GM18868 (cell line): Measurements from ENCODE around the gene DNAJC1.

Experiments
- ATAC-seq: cut with Tn5 transposase; IDR thresholded peaks from one replicate; pipeline ENCODE4 v1.9.1; 2021; ENCODE audit warnings: mild to moderate bottlenecking, moderate library complexity; ENCODE audit not compliant: unreplicated experiment

The DNAJC1 gene

DNA sequence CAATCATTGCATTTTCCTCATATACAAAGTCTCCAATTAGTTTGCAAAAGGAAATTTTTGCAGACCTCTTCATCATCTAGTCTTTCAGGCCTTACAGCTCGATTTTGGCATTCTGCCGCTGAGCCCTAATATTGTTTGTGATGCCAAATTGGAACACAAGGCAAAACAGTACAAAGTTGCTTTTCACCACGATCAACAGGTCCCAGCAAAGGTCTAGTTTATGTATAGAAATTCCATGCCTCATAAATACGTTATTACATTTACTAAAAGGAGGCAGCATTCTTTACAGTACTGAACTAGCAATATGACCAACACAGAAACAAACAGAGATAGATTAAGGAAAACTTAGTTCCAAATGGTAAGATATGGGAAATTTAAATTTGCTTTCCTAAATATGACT, 7.0 kb upstream of the DNAJC1 start:
- no peak for ATAC-seq

DNA sequence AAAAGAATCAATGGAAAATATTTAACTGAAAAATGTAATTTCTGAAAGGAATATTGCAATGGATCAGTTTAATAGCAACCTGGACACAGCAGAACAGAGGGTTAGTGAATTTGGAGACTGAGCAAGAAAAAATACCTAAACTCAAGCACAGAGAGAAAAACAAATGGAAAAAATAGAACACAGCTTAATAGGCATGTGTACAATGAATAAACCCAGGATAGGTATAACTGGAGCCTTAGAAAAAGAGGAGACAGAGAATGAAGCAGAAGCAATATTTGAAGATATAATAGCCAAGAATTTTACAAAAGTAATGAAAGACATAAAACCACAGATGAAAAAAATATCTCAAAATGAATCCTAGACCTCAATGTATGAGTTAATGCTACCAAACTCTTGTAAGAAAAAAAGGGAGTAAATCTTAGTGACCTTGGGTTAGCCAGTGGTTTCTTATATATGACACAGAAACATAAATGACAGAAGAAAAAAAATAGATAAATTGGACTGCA, 2.9 kb upstream of the DNAJC1 start:
- ATAC-seq: no peak

DNA sequence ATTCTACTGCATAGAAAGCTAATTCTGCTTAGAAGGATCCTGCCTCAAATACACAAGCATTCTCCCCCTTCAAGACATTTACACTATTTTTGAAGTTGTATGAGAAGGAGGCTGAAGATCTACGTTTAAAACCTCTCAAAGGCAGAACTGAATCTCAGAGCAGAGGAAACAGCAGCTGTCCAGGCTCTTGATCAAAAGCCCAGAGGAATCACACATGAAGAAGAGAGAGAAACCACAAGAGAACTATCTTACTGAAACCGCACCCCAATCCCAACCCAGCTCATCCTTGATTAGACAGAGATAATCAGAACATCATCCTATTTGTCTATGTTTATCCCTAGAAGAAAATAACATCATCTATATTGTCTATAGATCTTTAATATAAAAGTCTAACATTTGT, 2.2 kb upstream of the DNAJC1 start:
- ATAC-seq: no peak

DNA sequence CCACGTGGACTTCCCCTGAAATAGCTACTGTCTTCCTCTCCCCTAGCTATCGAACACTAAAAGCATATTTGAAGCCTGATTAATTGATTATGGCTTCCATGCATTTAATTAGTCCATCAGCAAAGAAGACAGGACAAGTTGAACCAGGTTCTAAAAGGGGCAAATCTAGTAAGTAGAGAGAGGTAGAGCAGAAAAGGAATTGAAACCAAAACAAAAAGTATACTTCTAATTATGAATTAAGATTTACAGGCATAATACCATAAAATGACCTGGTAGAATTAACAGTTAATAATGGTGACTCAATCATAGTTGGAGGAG, 393 bp upstream of the DNAJC1 start:
- no peak for ATAC-seq

DNA sequence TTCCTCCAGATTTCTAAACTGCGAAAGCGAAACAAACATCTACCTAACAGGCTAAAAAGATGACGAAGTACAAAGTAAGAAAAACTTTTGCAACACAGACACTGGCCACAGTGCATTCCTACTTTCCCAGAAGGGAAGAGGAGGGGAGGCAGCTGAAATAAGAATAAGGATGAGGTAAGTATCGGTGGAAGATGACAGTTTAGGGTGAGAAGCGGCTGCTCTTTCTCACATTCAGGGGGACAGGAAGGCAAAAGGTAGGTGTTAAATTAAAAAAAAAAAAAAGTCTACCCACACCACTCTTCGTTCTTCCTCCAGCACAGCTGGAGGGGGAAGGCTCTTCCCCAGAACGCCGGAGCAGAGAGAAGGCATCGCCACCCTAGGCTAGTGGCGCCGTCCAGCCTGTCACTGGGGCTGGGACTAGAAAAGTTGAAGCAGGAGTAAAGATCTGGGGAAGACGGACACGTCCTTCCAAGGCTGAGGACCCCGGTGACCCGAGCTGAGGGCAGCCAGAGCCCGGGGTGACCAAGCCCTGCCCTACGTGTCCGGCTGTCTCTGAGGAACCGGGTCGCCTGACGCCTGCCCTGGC, 846 bp downstream of the DNAJC1 start:
- peak; percentile 8 for ATAC-seq

DNA sequence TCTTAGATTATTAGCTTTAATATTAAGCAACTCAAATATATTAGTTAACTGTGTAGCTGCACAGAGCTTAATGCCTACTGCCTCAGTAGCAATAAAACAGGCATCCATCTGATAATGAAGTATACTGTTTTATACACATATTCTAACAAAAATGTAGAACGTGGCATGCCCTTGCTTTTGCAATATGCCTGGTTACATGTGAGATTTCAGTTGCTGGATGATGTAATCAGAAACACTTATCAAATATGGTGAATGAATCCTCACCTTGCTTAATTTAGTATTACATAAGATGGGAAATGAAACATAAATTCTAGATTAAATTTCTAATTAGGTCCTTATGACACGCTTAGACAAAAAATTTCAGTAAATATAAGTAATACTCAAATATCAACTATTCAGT, 8.0 kb downstream of the DNAJC1 start:
- ATAC-seq: no peak

DNA sequence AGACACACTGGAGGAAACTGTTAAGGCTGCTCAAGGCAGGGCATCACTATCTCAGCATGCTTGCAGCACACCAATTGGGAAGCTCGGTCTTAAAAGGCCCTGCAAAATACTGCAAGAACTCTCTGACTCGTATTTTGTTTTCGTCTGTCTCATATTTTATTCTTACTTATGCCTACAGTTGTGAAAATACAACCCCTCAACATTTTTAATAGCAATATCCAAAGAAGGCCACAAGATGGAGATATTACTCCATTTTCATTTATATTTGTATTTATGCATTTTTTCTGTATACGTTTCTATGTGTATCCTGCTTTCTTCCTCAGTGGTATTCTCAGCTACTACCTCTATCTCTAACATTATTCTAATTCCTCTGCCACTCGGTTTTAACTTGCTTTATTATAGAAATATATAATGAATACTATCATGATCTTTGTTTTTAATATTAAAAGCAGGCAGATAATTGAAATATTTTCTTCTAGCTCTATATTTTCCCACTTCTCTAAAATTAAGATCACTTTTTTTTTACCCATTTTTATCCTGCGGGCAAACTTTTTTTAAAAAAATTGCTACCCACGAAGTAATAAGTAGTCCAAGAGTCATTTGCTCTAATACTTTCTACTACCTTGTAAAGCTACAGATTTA, 10.0 kb downstream of the DNAJC1 start:
- no peak for ATAC-seq

DNA sequence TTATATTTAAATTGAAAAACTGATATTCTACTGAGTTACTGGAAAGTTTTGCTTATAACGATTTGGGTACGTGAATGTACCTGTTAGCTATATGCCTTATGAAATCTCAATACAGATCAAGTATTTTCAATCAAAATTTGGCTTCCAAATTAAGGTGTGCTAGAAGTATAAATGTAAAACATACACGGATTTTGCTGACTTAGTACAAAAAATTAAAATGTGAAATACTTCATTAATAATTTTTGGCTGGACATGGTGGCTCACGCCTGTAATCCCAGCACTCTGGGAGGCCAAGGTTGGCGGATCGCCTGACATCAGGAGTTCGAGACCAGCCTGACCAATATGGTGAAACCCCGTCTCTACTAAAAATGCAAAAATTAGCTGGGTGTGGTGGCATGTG, 11.7 kb downstream of the DNAJC1 start:
- ATAC-seq: no peak

DNA sequence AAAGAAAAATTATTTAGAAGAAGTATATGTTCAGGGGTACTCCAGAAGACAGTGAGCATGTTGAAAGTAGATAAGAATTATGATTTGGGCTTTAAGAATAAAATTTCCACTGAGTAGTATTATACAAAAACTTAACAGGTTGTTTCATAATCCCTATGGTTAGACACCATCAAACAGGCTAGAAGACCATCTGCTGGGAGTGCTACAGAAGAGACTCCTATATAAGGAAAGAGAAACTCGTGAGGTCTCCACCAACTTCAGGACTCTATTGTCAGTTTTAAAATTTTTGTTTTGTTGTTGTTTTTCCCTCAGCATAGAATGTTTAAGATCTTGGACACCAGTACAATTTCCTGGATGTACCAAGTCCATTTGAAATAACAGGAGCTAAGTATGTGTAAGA, 13.1 kb downstream of the DNAJC1 start:
- ATAC-seq: no peak

DNA sequence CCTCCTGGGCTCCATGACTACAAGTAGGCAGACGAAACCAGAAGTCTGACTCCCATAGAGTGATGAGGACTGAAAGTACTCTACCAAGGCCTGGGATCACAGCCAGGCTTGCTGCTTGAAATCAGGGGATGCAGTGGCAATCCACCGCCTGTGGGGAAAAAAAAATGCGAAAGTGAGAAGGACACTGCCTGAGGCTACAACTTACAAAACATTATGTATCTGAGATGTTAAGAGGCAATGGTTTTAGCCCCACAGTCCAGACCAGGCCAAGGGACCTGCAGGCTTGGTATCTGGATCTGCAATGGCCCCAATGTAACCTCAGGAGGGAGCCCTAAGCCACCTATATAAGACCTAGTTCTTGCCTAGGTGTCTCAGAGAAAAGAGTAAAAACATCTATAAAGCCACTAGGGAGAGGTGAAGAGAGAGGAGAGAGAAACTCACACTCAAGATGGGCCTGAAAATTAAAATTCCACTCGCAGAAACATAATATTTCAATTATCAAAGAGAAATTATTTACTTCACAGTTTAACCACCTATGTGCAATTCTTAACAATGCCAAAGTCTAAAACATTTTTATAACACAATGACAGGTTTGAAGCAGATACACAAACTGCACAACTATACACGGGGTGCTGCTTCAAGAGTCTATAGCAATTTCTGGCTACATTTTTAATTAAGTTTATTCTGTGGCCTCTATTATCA, 13.9 kb downstream of the DNAJC1 start:
- peak; percentile 95 for ATAC-seq

DNA sequence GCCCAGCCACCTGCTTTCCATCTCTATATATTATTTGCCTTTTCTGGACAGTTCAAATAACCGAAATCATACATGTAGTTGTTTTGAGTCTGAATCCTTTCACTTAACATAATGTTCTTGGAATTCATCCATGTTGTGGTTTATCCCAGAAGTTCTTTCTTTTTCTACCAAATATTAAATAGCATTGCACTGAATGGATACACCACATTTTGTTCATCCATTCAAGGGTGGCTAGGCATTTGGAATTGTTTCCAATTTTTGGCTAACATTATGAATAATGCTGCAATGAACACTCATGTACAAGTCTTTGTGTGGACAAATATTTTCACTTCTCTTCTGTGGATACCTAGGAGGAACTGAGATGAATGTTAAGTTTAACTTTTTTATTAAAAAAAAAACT, 18.0 kb downstream of the DNAJC1 start:
- no peak for ATAC-seq

DNA sequence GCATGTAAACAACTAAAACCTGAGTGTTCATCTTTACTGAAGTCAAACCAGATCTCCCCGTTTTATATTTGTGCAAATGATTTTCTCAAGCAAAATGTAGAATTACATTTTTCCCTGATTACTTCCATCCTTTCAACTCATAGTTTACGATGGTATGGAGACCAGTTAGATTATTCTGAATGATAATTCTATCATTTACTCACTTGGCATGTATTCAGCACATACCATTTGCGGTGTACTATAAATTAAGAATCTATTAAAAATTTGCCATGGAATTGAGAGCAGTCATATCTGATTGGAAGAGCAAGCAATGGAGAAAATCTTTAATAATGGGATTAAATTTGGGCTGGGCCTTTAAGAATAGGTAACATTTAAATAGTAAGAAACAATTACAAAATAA, 22.4 kb downstream of the DNAJC1 start:
- ATAC-seq: no peak

DNA sequence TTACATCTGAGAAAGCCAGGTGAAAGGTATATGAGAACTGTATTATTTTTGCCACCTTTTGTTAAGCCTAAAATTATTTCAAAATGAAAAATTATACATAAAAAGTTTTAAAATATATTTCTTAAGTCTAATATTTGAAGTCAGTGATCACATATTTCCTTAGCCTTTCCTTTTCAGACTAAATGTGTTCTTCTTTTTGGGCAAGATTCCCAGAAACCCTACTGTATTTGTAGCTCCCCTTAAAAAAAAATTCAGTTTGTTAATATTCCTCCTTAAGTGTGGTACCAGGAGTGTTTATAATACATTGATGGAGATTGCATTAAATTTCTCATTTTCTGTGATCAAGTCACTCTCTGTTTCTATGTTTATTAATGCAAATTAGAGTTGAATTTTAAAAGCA, 22.8 kb downstream of the DNAJC1 start:
- ATAC-seq: no peak

DNA sequence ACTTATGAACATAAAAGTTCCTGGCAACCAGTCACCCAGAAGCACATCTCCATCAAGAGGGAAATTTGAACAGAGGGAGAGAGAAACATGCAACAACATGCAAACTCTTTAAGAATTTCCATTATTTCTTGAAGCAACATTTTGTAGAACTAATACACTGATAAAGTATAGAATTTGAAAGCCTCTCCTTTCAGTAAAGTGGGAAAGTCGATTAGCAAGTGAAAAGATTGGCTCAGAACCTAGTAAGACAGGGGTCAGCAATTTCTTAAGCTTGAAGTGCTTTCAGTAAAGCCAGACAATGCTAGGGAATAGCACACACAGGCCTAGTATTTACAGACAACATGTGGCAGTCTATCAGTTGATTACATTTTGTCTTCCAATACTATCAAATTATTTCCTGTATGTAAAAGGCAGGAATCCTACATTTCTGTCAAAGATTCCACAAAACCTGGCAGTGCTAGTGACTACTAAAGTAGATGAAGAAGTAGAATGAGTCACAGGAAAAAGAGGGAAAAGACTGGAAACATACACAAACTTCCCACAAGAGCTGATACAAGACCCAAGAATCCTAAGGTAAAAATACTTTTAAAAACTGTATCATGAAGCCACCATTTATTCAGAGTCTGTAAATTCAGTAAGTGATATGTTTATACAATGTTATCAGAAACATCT, 25.2 kb downstream of the DNAJC1 start:
- ATAC-seq: no peak

DNA sequence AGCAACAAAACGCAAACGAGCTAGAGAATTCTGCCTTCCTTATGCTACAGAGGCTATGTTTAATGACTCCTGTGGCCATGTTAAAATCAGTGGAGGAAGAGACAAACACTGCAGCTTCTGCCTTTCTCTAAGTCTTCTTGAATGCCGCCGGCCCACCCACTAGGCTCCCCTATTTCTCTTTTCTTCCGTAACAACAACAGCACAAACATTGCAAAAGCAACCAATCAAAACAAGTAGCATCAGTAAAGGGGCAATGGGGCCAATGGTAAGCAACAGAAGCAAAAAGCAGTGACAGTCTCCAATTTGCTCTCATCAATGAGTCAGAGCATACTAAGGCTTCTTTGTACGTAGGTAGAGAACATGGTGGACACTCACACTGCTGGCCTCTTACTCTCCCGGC, 26.8 kb downstream of the DNAJC1 start:
- ATAC-seq: no peak

DNA sequence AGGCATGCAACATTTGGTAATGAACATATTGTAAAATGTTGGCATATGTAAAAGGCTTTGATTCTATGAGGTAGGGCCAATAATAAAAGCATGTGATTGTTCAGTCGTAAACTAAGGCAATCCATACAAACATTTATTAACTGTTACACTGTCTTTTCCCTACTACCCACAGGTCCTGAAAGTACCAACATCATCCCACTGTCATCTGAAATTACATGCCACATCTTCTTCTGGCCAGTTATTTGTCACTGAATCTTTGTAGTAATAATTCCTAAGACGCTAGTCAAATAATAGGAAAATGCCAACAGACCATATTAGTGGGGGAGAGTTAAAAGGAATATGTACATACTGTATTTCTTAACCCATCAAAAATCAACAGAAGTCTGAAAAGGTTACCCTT, 27.2 kb downstream of the DNAJC1 start:
- ATAC-seq: no peak

DNA sequence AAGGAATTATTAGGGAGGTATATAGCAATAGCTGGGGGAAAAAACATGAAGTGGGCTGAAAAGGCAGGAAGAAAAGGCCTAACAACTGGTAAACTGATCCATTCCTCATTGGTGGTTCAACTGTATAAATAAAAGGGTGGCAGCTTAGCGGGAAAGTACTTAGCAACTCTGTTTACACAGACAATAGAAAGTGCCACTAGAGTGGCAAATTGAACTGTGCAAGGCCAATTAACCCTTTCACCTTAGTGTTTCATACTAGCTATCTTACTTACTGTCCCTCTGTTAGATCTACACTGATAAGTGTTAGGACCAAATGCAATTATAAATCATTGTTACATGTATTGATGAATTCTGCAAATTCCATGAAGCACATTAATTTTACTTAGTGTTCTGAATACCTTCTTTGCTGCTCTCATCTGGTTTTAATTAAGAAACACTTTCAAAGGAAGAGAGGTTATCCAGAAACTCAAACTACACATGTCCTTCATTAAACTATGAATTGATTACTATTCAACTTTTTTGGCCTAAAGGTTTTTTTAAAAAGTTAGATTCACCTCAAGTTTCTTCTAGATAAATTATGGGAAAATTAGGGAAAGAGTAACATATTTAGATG, 28.0 kb downstream of the DNAJC1 start:
- no peak for ATAC-seq

DNA sequence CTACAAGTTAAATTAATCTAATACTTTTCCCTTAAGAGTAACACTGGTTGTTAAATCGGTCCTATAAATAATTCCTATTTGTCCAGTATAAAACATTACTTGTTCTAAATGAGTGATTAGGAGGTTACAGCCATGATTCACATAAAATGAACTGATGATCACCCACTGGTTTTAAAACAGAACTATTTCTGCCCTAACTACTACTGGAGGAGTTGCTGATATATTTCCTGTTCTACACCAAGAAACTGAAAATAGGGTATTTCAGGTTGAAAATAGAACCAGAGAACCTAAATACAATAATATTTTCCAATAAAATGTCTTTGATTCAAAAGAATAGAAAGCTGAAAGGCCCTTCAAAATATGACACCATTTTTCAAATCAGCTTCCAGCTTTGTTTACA, 30.9 kb downstream of the DNAJC1 start:
- no peak for ATAC-seq

DNA sequence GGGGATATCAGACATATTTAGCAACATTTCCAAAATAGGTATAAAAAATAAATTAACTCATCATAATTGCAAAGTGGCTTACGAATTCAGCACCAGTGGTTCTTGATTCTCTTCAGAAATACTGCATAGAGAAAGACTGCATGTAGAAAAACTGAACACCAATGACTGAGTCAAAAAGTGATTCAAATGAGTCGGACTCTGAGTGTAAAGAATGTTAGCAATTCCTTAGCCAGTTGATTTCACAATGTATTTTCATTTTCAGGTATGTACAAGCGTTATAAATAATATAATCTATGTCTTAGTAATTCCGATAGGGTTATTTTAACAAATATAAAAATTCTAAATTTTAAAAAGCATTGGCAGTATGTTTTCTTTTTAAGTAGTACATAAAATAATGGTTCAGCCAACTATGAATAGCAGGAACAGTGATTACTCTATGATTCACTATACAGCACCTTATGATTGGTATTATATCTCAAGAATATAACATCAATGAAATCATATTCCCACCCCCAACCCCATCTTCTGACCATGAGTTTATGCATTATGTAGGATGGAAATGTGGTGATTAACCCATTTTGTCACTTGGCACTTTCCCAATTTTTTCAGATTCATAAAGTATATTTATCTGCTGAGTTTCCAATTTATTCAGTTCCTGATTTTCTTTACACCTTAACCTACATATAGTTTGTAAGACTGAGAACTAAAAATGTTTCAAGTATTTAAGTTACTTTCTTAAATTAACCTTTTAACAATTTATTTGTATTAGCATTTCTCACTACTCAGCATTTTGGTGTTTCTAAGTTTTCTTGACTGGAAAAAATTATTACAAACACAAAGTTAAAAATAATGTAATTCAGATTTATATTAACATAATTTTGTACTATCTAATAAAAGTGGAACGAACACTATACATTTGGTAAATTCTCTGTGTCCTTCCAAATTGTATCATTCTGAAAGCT, 33.9 kb downstream of the DNAJC1 start:
- no peak for ATAC-seq

DNA sequence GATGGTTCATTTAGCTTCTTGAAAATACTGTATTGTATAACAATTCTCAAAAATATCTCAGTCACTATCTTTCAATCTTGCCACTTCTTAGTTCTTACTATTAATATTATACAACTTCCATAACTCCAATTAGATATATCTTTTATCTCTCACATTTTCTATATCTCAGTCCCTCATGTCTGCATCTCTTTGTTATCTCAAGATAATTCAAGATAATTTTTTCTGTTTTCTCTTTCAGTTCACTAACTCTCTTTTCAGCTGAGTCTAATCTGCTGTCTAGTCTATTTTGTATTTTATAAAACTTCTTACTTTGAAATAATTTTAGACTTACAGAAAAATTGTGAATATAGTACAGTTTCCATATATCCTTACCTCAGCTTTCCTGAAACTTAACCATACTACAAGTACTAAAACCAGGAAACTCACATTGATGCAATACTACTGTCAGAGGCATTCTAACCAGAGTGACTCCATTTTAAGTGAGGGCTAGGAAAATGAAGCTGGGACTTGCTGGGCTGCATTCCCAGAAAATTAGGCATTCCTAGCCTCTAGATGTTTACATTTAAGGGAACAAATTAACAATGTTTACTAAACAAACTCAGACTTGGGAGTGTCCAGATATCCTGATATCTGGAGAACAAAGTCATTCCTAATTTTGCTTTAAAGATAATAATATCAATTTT, 38.4 kb downstream of the DNAJC1 start:
- no peak for ATAC-seq
